HG02610 (cell line): ENCODE results near the gene ZIM2.

ENCODE experiments used
- ATAC-seq: cut with Tn5 transposase; IDR thresholded peaks from one replicate; pipeline ENCODE4 v1.9.1; 2021; ENCODE audit warnings: mild to moderate bottlenecking, moderate library complexity; ENCODE audit not compliant: unreplicated experiment

ZIM2 gene

GRCh38 chr19:56839652-56840450 lies 675 bp downstream of the ZIM2 start:
- ATAC-seq: no peak

DNA sequence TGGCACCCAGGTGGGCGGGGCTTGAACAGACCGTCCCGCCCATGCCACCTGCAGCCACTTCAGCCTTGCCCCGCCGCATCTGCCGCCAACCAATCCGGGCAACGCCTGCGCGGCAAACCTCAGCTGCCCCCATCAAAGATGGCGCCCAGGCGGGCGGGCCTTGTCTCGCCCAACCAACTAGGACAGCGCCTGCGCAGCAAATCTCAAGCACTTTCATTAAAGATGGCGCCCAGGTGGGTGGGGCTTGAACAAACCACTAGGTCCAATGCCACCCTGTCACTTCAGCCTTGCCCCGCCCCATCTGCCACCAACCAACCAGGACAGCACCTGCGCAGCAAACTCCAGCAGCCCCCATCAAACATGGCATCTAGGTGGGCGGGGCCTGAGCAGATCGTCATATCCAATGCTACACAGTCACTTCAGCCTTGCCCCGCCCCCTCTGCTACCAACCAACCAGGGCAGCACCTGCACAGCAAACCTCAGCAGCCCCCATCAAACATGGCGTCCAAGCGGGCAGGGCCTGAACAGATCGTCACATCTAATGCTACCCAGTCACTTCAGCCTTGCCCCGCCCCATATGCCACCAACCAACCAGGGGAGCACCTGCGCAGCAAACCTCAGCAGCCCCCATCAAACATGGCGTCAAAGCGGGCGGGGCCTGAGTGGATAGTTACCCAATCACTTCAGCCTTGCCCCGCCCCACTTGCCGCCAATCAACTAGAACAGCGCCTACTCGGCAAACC lies 1.4 kb downstream of the ZIM2 start:
- ATAC-seq: no peak

GRCh38 chr19:56838024-56838908 lies 2.3 kb downstream of the ZIM2 start:
- ATAC-seq: no peak

- ATAC-seq: no peak
Measured at GRCh38 chr19:56837492-56838023, 3.0 kb downstream of the ZIM2 start.

DNA sequence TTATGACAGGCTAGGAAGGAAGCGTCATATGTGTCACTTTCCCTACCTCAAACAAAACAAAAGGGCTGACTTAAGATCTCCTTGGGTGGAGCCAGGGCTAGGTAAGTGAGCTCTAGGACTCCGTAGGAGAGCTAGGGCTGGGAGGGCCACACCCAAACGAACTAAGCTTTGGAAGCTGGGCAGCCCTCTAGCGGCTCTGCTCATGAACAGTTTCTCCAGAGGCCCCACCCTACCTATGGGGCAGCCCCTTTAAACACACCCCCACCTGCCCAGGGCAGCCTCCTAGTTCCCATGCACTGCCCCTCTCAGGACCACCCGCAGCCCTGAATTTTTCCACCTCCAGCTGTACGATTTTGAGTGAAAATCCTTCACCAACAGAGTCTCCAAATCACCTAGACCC lies 3.5 kb downstream of the ZIM2 start:
- ATAC-seq: no peak

DNA sequence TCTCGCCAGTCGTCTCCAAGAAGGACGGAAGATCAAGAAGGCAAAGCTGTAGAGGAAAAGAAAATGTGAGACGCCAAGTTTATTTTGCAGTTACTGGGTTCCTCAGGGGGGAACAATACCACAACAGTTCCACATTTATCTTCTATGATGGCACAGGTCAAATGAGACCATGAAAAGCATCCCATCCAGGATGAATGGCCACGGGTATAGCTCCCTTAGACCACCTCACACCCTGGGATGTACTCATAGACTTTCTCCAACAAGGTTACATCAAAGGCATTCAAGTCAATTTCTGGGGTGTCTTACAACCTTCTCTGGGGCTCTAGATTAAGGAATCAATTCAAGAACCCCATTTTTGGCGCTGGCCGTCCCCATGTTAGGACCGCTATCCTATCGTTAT lies 4.5 kb downstream of the ZIM2 start:
- ATAC-seq: no peak

DNA sequence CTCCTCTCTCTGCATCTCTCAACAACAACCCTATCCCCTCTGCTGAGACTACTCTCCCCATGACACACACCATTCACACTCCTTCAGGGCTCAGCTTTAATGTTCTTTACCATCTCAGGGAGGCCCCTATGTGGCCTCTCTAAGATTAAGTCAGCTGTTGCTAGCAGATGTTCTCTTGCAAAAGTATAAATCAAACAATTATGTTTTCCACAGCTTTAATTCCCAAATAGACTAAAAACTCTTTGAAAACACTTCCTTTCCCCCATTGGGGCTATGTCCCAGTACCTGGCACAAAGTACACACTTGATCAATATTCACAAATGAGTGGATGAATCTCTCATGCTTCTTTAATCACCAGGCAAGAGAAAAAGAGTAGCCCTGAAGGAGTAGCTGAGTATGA lies 5.1 kb downstream of the ZIM2 start:
- no peak for ATAC-seq

- no peak for ATAC-seq
Measured at GRCh38 chr19:56834564-56835375, 5.8 kb downstream of the ZIM2 start.

DNA sequence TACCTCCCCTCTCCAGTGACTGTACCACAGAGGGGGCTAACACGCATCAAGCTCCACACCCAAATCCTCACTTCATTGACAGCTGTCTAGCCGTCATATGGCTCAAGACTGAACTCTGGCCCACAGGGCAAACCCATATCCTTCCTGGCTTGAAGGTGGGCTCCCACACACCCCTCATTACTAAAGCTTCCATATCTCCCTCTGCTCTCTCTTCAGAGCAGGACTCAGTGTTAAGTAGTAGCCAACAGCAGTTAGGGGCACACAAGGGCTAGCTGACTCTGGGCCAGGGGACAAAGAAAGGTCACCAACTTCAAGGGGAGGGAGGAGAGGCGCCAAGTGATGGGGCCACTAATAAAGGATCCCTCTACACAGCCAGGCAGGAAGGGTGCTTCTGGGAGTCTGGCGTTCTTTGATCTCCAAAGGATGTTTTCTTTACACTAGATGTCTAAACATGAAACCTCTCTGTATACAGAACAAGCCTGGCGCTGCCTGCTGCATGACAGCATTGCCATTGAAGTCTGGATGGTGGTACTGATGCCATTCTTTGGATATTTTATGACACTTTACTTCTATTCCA lies 8.1 kb downstream of the ZIM2 start:
- ATAC-seq: no peak

DNA sequence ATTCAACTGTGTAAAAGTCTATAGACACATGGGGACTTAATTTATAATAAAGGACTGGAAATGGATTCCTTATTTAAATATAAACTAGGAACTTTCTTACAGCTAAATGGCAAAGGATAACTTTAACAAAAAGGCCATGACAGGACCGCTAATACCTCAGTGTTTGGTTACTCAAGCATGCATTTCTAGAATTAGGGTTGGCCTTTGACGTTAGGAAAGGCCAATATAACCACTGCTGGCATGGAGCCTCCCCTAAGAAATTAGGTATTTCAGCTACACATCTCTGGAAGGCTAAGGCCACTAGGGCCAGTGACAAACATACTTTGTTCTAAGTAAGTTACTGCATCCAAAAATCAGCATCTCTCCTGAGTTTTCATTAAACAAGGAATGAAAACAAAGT lies 9.3 kb downstream of the ZIM2 start:
- no peak for ATAC-seq

- ATAC-seq: no peak
Measured at GRCh38 chr19:56829596-56829995, 10.9 kb downstream of the ZIM2 start.

- ATAC-seq: no peak
Measured at GRCh38 chr19:56827708-56828107, 12.8 kb downstream of the ZIM2 start.

DNA sequence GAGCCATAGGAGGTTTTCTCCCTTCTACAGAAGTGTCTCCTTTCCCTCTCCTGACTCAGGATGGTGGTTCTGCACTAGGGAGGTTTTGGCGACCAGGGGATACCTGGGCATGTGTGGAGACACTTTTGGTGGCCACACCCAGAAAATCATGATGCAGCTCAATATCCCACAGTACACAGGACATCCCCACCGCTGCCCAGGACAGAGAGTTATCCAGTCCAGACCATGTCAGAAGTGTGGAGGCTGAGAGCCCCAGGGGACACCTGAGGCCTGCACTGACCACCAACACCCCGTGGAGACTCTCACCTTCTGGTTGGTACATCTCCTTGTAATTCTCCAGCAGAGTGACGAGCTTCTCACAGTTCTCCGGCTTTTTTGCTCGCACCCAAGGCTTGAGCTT lies 16.6 kb downstream of the ZIM2 start:
- ATAC-seq: no peak

DNA sequence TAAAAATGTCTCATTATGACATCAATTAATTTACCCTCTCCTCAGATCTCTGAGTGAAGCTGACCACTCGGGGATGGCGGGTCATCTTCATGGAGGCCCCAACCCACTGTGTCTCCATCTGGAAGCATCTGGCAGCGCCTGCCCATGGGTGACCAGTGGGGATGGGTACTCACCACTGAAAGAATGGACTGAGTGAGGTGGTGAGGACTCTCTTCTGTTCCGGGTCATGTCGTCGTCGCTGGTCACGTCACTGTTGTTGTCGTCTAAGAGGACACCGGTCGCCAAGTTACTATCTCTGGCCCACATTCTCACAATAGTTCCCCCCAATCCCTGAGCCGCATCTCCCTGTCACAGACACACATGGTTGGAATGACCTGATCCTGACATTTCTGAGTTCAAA lies 17.1 kb downstream of the ZIM2 start:
- ATAC-seq: no peak

DNA sequence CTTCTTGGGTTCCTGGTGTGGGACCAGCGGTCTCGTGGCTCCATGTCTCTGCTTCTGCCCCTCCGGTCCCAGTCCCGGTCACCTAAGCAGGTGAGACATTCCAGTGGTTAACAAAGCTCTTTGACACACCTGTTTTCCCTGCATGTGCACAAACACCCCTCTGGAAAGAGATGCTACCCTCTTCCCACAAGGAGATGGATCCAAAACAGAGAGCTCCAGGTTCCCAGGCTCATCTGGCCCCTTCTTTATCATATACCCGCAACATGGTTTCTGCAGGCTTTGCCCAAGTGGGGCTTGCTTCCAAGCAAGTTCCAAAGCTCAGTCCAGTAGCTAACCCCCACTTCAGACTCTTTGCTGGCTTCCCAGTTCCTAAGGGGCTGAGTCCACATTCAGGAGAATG lies 17.8 kb downstream of the ZIM2 start:
- no peak for ATAC-seq

- ATAC-seq: no peak
Measured at GRCh38 chr19:56821675-56822074, 18.9 kb downstream of the ZIM2 start.

GRCh38 chr19:56821209-56821608 lies 19.3 kb downstream of the ZIM2 start:
- ATAC-seq: no peak

GRCh38 chr19:56819166-56819565 lies 21.4 kb downstream of the ZIM2 start:
- ATAC-seq: no peak

DNA sequence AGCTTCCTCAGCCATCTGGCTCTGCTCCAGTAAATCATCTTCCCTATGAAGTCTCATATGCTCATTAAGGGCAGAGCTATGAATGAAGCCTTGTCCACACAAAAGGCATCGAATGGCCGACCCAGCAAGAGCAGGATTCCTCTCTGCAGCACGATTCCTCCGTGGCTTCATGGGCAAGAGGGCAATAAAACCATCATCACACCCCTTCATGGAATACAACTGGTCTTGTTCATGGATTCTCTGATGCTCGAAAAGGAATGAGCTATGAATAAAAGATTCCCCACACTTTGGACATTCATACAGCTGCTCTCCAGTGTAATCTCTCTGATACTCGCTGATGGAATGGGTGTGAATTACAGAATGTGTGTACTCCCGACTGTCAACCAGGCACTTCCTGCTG lies 25.9 kb downstream of the ZIM2 start:
- ATAC-seq: no peak

DNA sequence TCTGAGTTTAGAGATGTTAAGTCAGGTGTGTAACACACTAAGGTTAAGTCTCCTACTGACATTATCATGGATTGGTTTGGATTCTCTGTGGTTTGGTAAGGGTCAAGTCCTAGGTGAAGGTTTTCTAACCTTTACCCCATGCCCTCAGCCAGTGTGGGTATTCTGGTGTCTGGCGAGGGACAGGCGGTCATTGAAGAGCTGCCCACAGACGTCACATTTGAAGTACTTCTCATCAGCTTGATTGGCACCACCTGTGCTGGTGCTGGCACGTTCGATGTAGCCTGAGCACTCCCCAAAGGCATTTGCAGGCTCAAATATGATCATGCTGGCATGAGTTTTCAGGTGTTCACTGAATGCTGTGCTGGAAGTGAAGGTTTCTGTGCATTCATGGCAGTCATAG lies 27.0 kb downstream of the ZIM2 start:
- no peak for ATAC-seq
